A549 (cell line): Measurements from ENCODE around the gene ZFPM1. TPM values are rescaled to one million over a fixed set of nuclear protein-coding genes. Genes with fewer than 3 reads are reported as not detected.

Experiments
- ATAC-seq, 2 experiments: fragments of 200-7000 bp in 1 of 2; fragments of >200 bp in 1 of 2; cut with Nextera tagmentation in 1 of 2; cut with Tn5 transposase in 1 of 2; 3 replicates each; pipeline versions ENCODE4 v1.8.0 to v1.9.1; 2018 to 2020; ENCODE audit warnings: mild to moderate bottlenecking in 1 of 2, moderate library complexity in 1 of 2
- CTCF ChIA-PET: fragments of 300-600 bp; sonication (Branson Sonifier 250); formaldehyde crosslinking; extraction: SDS; loops from one replicate; lab custom pipeline; 2021; ENCODE audit warnings: antibody characterized with exemption, inconsistent platforms; lab: Yijun Ruan, JAX
- POLR2A ChIA-PET: fragments of 350-600 bp; formaldehyde crosslinking; extraction: SDS; loops from one replicate; lab custom pipeline; 2021; ENCODE audit warnings: antibody characterized with exemption, inconsistent platforms; lab: Yijun Ruan, JAX
- DNase-seq, 2 experiments: peaks; one replicate each; pipeline versions ENCODE4 v3.0.0 to v3.0.0-alpha.2; 2011 to 2016; ENCODE audit warnings: low read depth in 1 of 2, low spot score in 1 of 2
- FAIRE-seq: peaks from 2 replicates; lab custom pipeline; 2011; peaks lifted over from hg19 to GRCh38; lab: Jason Lieb, UNC
- H3K27ac ChIP-seq, 2 experiments: fragments of >200 bp; sonication (Bioruptor Twin); formaldehyde crosslinking; 3 replicates each; pipeline ENCODE4 v1.5.1; 2016 to 2017
- H3K4me1 ChIP-seq: fragments of >200 bp; sonication (Bioruptor Twin); formaldehyde crosslinking; 3 replicates; pipeline ENCODE4 v1.6.1; 2016
- H3K4me2 ChIP-seq: fragments of >200 bp; sonication (Bioruptor Twin); formaldehyde crosslinking; 3 replicates; pipeline ENCODE4 v1.6.1; 2016
- H3K4me3 ChIP-seq: fragments of >200 bp; sonication (Bioruptor Twin); formaldehyde crosslinking; 3 replicates; pipeline ENCODE4 v1.5.1; 2016
- H3K9me3 ChIP-seq: fragments of >200 bp; sonication (Bioruptor Twin); formaldehyde crosslinking; 3 replicates; pipeline ENCODE4 v1.6.1; 2016
- BHLHE40 ChIP-seq: IDR thresholded peaks from 2 replicates; pipeline ENCODE4 v1.6.1; 2012; ENCODE audit warnings: low read depth, low read length, inconsistent platforms
- CBX2 ChIP-seq: fragments of 200-600 bp; sonication (generic); IDR thresholded peaks from 2 replicates; pipeline ENCODE4 v1.6.1; 2016; ENCODE audit warnings: low read depth, mild to moderate bottlenecking, borderline replicate concordance
- CTCF ChIP-seq: fragments of >200 bp; sonication (Bioruptor Twin); formaldehyde crosslinking; IDR thresholded peaks from 3 replicates; pipeline ENCODE4 v1.5.1; 2016
- EHMT2 ChIP-seq: fragments of 200-600 bp; sonication (generic); IDR thresholded peaks from 2 replicates; pipeline ENCODE4 v1.6.1; 2016; ENCODE audit warnings: antibody characterized with exemption, low read depth, mild to moderate bottlenecking, moderate library complexity
- ELK1 ChIP-seq: fragments of 150-350 bp; IDR thresholded peaks from 2 replicates; pipeline ENCODE4 v1.6.1; 2014; ENCODE audit warnings: low read depth, mild to moderate bottlenecking, low read length
- EP300 ChIP-seq, 2 experiments: fragments of >200 bp; sonication (Bioruptor Twin); formaldehyde crosslinking; IDR thresholded peaks; 2 replicates in 1 of 2; 3 replicates in 1 of 2; pipeline ENCODE4 v1.6.1; 2016 to 2017
- FOSB ChIP-seq: fragments of 250-450 bp; sonication (Bioruptor Pico); IDR thresholded peaks from 2 replicates; pipeline ENCODE4 v1.5.0; 2020; ENCODE audit warnings: mild to moderate bottlenecking, moderate library complexity
- FOXS1 ChIP-seq: fragments of 250-450 bp; sonication (Bioruptor Pico); IDR thresholded peaks from 2 replicates; pipeline ENCODE4 v1.5.0; 2020; ENCODE audit warnings: mild to moderate bottlenecking, moderate library complexity
- HMGXB4 ChIP-seq: fragments of 250-450 bp; sonication (Bioruptor Pico); IDR thresholded peaks from 2 replicates; pipeline ENCODE4 v1.5.0; 2021; ENCODE audit warnings: mild to moderate bottlenecking, moderate library complexity, borderline replicate concordance
- HOXB13 ChIP-seq: fragments of 250-450 bp; sonication (Bioruptor Pico); IDR thresholded peaks from 2 replicates; pipeline ENCODE4 v1.5.0; 2020; ENCODE audit warnings: low read depth, mild to moderate bottlenecking, moderate library complexity
- JUN ChIP-seq, 2 experiments: fragments of >200 bp; sonication (Bioruptor Twin); formaldehyde crosslinking; IDR thresholded peaks; 2 replicates in 1 of 2; 3 replicates in 1 of 2; pipeline ENCODE4 v1.6.1; 2016 to 2017
- KDM1A ChIP-seq: fragments of 200-600 bp; sonication (generic); IDR thresholded peaks from 2 replicates; pipeline ENCODE4 v1.6.1; 2016; ENCODE audit warnings: low read depth, mild to moderate bottlenecking
- MAX ChIP-seq: IDR thresholded peaks from 2 replicates; pipeline ENCODE4 v1.6.1; 2012
- MYC ChIP-seq: IDR thresholded peaks from 2 replicates; pipeline ENCODE4 v1.6.1; 2012; ENCODE audit warnings: mild to moderate bottlenecking, inconsistent platforms, low read length, improper control_type of control experiment, borderline replicate concordance
- NFE2L2 ChIP-seq: fragments of 150-350 bp; conservative IDR thresholded peaks from 2 replicates; pipeline ENCODE4 v1.6.1; 2014; ENCODE audit warnings: low read length
- NPAS2 ChIP-seq: fragments of 250-450 bp; sonication (Bioruptor Pico); IDR thresholded peaks from 2 replicates; pipeline ENCODE4 v1.8.0; 2022; ENCODE audit warnings: mild to moderate bottlenecking, moderate library complexity, borderline replicate concordance
- RAD21 ChIP-seq, 2 experiments: fragments of >200 bp in 1 of 2; sonication (Bioruptor Twin) in 1 of 2; formaldehyde crosslinking in 1 of 2; IDR thresholded peaks in 1 of 2; conservative IDR thresholded peaks in 1 of 2; 2 replicates in 1 of 2; 3 replicates in 1 of 2; pipeline ENCODE4 v1.6.1; 2012 to 2018; ENCODE audit warnings: inconsistent platforms in 1 of 2
- RARB ChIP-seq: fragments of 250-450 bp; sonication (Bioruptor Pico); IDR thresholded peaks from 2 replicates; pipeline ENCODE4 v1.8.0; 2021; ENCODE audit warnings: mild to moderate bottlenecking, moderate library complexity
- REST ChIP-seq: fragments of 200-600 bp; sonication (generic); IDR thresholded peaks from 2 replicates; pipeline ENCODE4 v1.6.1; 2016; ENCODE audit warnings: antibody characterized with exemption, mild to moderate bottlenecking, moderate library complexity
- ZSCAN20 ChIP-seq: fragments of 250-450 bp; sonication (Bioruptor Pico); IDR thresholded peaks from 2 replicates; pipeline ENCODE4 v1.8.0; 2022; ENCODE audit warnings: mild to moderate bottlenecking, moderate library complexity
- WGBS: methylation state at CpG from one replicate; pipeline ENCODE4 v1.1.6; 2017; ENCODE audit errors: missing lambda C conversion rate; 5-methylcytosine and 5-hydroxymethylcytosine counted together
- polyA plus RNA-seq, 4 experiments: library from polyadenylated mRNA; depleted of rRNA in 3 of 4; stranded (reverse); fragments of >200 nt; fragmentation: RNase III in 1 of 4; extraction: RNeasy Plus Mini Kit Qiagen cat#74134 plus additional on column Dnase treatment in 1 of 4; gene quantifications; 2 replicates in 3 of 4; 3 replicates in 1 of 4; pipeline ENCODE4 v1.2.3, GENCODE V29; 2011 to 2017

ZFPM1 gene
- polyA plus RNA-seq, 2 of the 4 experiments (the other 2 are of a cell fraction): 0.36 to 2.5 TPM

GRCh38 chr16:88491560-88492310 is 38.7 kb downstream of the ZFPM1 start:
- Histone ChIP-seq H3K9me3 (no peaks in the 10 kb centered on the region), H3K27ac (no peak overlapping the region), H3K4me3 (no peak overlapping the region), H3K4me1 (peaks cover 20% of the 10 kb centered on the region), H3K4me2 (no peak overlapping the region)
- ATAC-seq (no peak), FAIRE-seq (no peak), DNase-seq (no peak)
- TF ChIP-seq CTCF (no peak), MAX (no peak), HOXB13 (CRISPR knock-in tag) (no peak), FOXS1 (CRISPR knock-in tag) (no peak), JUN (IDR thresholded peaks at IDR 0.05) (no peak), ELK1 (no peak), NPAS2 (CRISPR knock-in tag) (no peak), REST (no peak), KDM1A (no peak), FOSB (no peak), NFE2L2 (no peak), RAD21 (conservative IDR thresholded peaks at IDR 0.05 in 1 of 2, IDR thresholded peaks at IDR 0.05 in 1 of 2) (no peak), BHLHE40 (no peak), EHMT2 (no peak), EP300 (IDR thresholded peaks at IDR 0.05) (no peak), MYC (no peak), ZSCAN20 (CRISPR knock-in tag) (no peak), HMGXB4 (CRISPR knock-in tag) (no peak), CBX2 (no peak), RARB (CRISPR knock-in tag) (no peak)
- WGBS: 89% methylated on average over 18 of the region's 28 CpGs
- ChIA-PET POLR2A (no interaction called here), CTCF (interaction anchor here (0.9 kb wide), 1 partner anchor 71 kb away, joined by 3 read pairs; no protein-coding TSS in a partner anchor)
